H9 (cell line): ENCODE results near the gene CMTM4. TPM values are rescaled to one million over a fixed set of nuclear protein-coding genes. Genes with fewer than 3 reads are reported as not detected.

Experiments
- DNase-seq: peaks from one replicate; pipeline ENCODE4 v3.0.0-alpha.2; 2017
- H2AFZ ChIP-seq: one replicate; pipeline ENCODE4 v1.6.1; 2013; ENCODE audit warnings: mild to moderate bottlenecking, low read length, control low read depth, moderate library complexity
- H2AK5ac ChIP-seq: 2 replicates; pipeline ENCODE4 v1.6.1; 2013; ENCODE audit warnings: low read length, control low read depth, mixed read lengths; ENCODE audit not compliant: insufficient read length
- H2BK120ac ChIP-seq: one replicate; pipeline ENCODE4 v1.6.1; 2013; ENCODE audit warnings: low read depth, mild to moderate bottlenecking, low read length, control low read depth, inconsistent platforms; ENCODE audit not compliant: poor library complexity, severe bottlenecking
- H2BK12ac ChIP-seq: 2 replicates; pipeline ENCODE4 v1.6.1; 2013; ENCODE audit warnings: low read length, control low read depth, mixed read lengths, low read depth; ENCODE audit not compliant: insufficient read length
- H2BK15ac ChIP-seq: 2 replicates; pipeline ENCODE4 v1.6.1; 2013; ENCODE audit warnings: low read depth, low read length, control low read depth
- H2BK20ac ChIP-seq: one replicate; pipeline ENCODE4 v1.6.1; 2013; ENCODE audit warnings: low read depth, mild to moderate bottlenecking, low read length, control low read depth, inconsistent platforms; ENCODE audit not compliant: poor library complexity, severe bottlenecking
- H2BK5ac ChIP-seq: 2 replicates; pipeline ENCODE4 v1.6.1; 2013; ENCODE audit warnings: low read length, control low read depth, mixed read lengths; ENCODE audit not compliant: insufficient read length
- H3K14ac ChIP-seq: 2 replicates; pipeline ENCODE4 v1.6.1; 2013; ENCODE audit warnings: low read length, control low read depth; ENCODE audit not compliant: insufficient read depth
- H3K18ac ChIP-seq: 2 replicates; pipeline ENCODE4 v1.6.1; 2013; ENCODE audit warnings: low read depth, mild to moderate bottlenecking, mixed read lengths, low read length, control low read depth; ENCODE audit not compliant: insufficient read length
- H3K23ac ChIP-seq: 2 replicates; pipeline ENCODE4 v1.6.1; 2013; ENCODE audit warnings: low read length, control low read depth, mixed read lengths, low read depth; ENCODE audit not compliant: insufficient read length
- H3K23me2 ChIP-seq: 2 replicates; pipeline ENCODE4 v1.6.1; 2013; ENCODE audit warnings: low read depth, mild to moderate bottlenecking, mixed read lengths, low read length, control low read depth; ENCODE audit not compliant: insufficient read length, poor library complexity, severe bottlenecking
- H3K27ac ChIP-seq: 2 replicates; pipeline ENCODE4 v1.5.1; 2013; ENCODE audit warnings: low read length, control low read depth, mixed read lengths, low read depth; ENCODE audit not compliant: insufficient read length
- H3K27me3 ChIP-seq: 2 replicates; pipeline ENCODE4 v1.6.1; 2013; ENCODE audit warnings: low read length, control low read depth, inconsistent platforms; ENCODE audit not compliant: insufficient read depth
- H3K4ac ChIP-seq: 2 replicates; pipeline ENCODE4 v1.6.1; 2013; ENCODE audit warnings: low read depth, mild to moderate bottlenecking, control low read depth, inconsistent platforms, low read length, moderate library complexity
- H3K4me1 ChIP-seq: 2 replicates; pipeline ENCODE4 v1.6.1; 2013; ENCODE audit warnings: low read length, control low read depth, inconsistent platforms; ENCODE audit not compliant: insufficient read depth
- H3K4me2 ChIP-seq: 2 replicates; pipeline ENCODE4 v1.6.1; 2013; ENCODE audit warnings: low read length, control low read depth, mixed read lengths; ENCODE audit not compliant: insufficient read length, insufficient read depth
- H3K56ac ChIP-seq: 2 replicates; pipeline ENCODE4 v1.6.1; 2013; ENCODE audit warnings: low read depth, mild to moderate bottlenecking, mixed read lengths, low read length, control low read depth; ENCODE audit not compliant: insufficient read length
- H3K79me1 ChIP-seq: 2 replicates; pipeline ENCODE4 v1.6.1; 2013; ENCODE audit warnings: low read depth, mild to moderate bottlenecking, moderate library complexity, low read length, control low read depth, inconsistent platforms; ENCODE audit not compliant: insufficient read depth, poor library complexity, severe bottlenecking
- H3K79me2 ChIP-seq: 2 replicates; pipeline ENCODE4 v1.6.1; 2013; ENCODE audit warnings: low read length, control low read depth, inconsistent platforms; ENCODE audit not compliant: insufficient read depth
- H3K9ac ChIP-seq: 2 replicates; pipeline ENCODE4 v1.6.1; 2013; ENCODE audit warnings: low read length, control low read depth, mixed read lengths; ENCODE audit not compliant: insufficient read length; ENCODE audit errors: extremely low read depth
- H3K9me3 ChIP-seq: one replicate; pipeline ENCODE4 v1.6.1; 2013; ENCODE audit warnings: low read depth, low read length, inconsistent platforms; ENCODE audit not compliant: control insufficient read depth
- H3T11ph ChIP-seq: one replicate; pipeline ENCODE4 v1.6.1; 2013; ENCODE audit warnings: mild to moderate bottlenecking, low read length, control low read depth, inconsistent platforms
- H4K20me1 ChIP-seq: one replicate; pipeline ENCODE4 v1.6.1; 2013; ENCODE audit not compliant: control insufficient read depth, insufficient read length, insufficient read depth
- H4K5ac ChIP-seq: 2 replicates; pipeline ENCODE4 v1.6.1; 2013; ENCODE audit warnings: low read depth, mild to moderate bottlenecking, mixed read lengths, low read length, control low read depth; ENCODE audit not compliant: insufficient read length
- H4K8ac ChIP-seq: replicated peaks from 2 replicates; pipeline ENCODE4 v1.6.1; 2013; ENCODE audit warnings: low read length, control low read depth, mixed read lengths, low read depth; ENCODE audit not compliant: insufficient read length
- H4K91ac ChIP-seq: 2 replicates; pipeline ENCODE4 v1.6.1; 2013; ENCODE audit warnings: low read depth, mild to moderate bottlenecking, moderate library complexity, mixed read lengths, low read length, control low read depth; ENCODE audit not compliant: insufficient read length
- H3K27ac Mint-ChIP-seq, 3 experiments: 2 replicates in 2 of 3; 3 replicates in 1 of 3; pipeline ENCODE4 v1.8.0; 2020 to 2021; ENCODE audit warnings: mixed read lengths in 3 of 3, mild to moderate bottlenecking in 1 of 3, moderate library complexity in 1 of 3
- H3K27me3 Mint-ChIP-seq: 2 replicates; pipeline ENCODE4 v1.8.0; 2021; ENCODE audit warnings: low read depth, mild to moderate bottlenecking, moderate library complexity, mixed read lengths
- H3K36me3 Mint-ChIP-seq, 3 experiments: 2 replicates in 2 of 3; 3 replicates in 1 of 3; pipeline ENCODE4 v1.8.0; 2020 to 2021; ENCODE audit warnings: low read depth in 3 of 3, mixed read lengths in 3 of 3; ENCODE audit not compliant: insufficient read depth in 1 of 3
- H3K4me1 Mint-ChIP-seq, 2 experiments: 2 replicates each; pipeline ENCODE4 v1.8.0; 2020; ENCODE audit warnings: mixed read lengths in 2 of 2
- H3K4me3 Mint-ChIP-seq, 2 experiments: 2 replicates in 1 of 2; 3 replicates in 1 of 2; pipeline ENCODE4 v1.8.0; 2020 to 2021; ENCODE audit warnings: mild to moderate bottlenecking in 2 of 2, mixed read lengths in 2 of 2, moderate library complexity in 1 of 2
- H3K9me3 Mint-ChIP-seq, 2 experiments: 2 replicates in 1 of 2; 3 replicates in 1 of 2; pipeline ENCODE4 v1.8.0; 2020; ENCODE audit warnings: mild to moderate bottlenecking in 2 of 2, mixed read lengths in 2 of 2, moderate library complexity in 1 of 2
- WGBS: extraction: QIAGEN DNeasy Blood & Tissue Kit; methylation state at CpG from one replicate; pipeline ENCODE4 v1.1.7; 2013; ENCODE audit warnings: missing lambda C conversion rate, low lambda C conversion rate, mixed read lengths; ENCODE audit not compliant: insufficient read length; ENCODE audit errors: extremely low coverage; 5-methylcytosine and 5-hydroxymethylcytosine counted together
- total RNA-seq: library from RNA; stranded (reverse); gene quantifications from 2 replicates; pipeline ENCODE4 v1.2.1, GENCODE V29; 2021
- TF ChIP-seq, protein P1 (sequence below): fragments of 200-600 bp; sonication (generic); conservative IDR thresholded peaks from 3 replicates; pipeline ENCODE4 v1.8.0; 2021; ENCODE audit warnings: antibody characterized with exemption, mild to moderate bottlenecking

CMTM4 gene
- total RNA-seq, 1 experiment from 2014 or later, result 40.5 TPM

DNA sequence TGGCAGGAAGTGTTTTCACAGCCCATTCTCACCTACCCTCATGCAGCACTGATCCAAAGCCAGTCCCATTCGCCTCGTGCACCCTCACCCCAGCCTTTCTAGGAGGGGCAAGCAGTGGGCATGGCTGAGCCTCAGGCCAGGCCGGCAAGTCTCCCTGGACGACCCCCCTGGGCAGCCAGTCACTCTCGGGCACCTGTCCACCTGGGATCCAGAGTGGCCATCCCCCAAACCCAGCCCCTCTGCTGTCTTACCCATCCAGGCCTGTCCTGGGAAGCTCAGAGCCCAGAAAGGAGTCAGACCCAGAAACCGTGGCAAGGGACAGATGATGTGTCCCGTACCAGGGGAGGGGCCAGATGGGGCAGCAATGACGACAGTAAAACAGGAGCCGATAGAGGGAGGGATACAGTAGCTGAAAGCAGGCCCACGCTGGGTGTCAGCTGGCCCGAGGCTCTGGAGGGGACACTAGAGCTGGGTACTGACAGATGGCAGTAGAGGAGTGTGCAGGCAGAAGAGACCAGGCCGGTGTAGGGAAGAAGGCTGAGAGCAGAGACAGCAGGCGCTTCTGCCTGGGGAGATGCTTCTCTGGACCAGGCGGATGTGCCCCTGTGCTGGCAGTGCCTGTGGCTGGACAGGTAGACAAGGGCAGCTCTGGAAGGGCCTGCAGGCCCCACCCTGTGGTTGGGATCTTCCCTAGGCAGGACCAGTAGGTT, 86.3 kb downstream of the CMTM4 start:
- TF ChIP-seq, protein P1, sequence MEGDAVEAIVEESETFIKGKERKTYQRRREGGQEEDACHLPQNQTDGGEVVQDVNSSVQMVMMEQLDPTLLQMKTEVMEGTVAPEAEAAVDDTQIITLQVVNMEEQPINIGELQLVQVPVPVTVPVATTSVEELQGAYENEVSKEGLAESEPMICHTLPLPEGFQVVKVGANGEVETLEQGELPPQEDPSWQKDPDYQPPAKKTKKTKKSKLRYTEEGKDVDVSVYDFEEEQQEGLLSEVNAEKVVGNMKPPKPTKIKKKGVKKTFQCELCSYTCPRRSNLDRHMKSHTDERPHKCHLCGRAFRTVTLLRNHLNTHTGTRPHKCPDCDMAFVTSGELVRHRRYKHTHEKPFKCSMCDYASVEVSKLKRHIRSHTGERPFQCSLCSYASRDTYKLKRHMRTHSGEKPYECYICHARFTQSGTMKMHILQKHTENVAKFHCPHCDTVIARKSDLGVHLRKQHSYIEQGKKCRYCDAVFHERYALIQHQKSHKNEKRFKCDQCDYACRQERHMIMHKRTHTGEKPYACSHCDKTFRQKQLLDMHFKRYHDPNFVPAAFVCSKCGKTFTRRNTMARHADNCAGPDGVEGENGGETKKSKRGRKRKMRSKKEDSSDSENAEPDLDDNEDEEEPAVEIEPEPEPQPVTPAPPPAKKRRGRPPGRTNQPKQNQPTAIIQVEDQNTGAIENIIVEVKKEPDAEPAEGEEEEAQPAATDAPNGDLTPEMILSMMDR, result no peak
- H3K14ac ChIP-seq, result no peak overlapping the region
- H2BK120ac ChIP-seq, result no peak overlapping the region
- Mint-ChIP-seq H3K4me1 (peaks cover 16 to 29% of the 10 kb centered on the region in 2 experiments), H3K27ac (no peak overlapping the region), H3K36me3 (peaks cover 39 to 65% (median 56%) of the 10 kb centered on the region in 3 experiments), H3K9me3 (no peaks in the 10 kb centered on the region; a peak in 1 of 5 replicates), H3K27me3 (peaks cover 2% of the 10 kb centered on the region), H3K4me3 (no peak overlapping the region)
- H3K79me2 ChIP-seq, result no peaks in the 10 kb centered on the region
- H3K9me3 ChIP-seq, result no peaks in the 10 kb centered on the region
- H4K20me1 ChIP-seq, result no peaks in the 10 kb centered on the region
- peaks cover 3% of the 10 kb centered on the region for H3K23me2 ChIP-seq
- H2BK20ac ChIP-seq, result no peak overlapping the region
- no peak overlapping the region for H3T11ph ChIP-seq
- H3K4me1 ChIP-seq, result no peaks in the 10 kb centered on the region
- no peak overlapping the region for H3K4me2 ChIP-seq
- no peak overlapping the region for H4K8ac ChIP-seq
- H2BK12ac ChIP-seq, result no peak overlapping the region
- H2AK5ac ChIP-seq, result no peak overlapping the region
- H3K27me3 ChIP-seq, result no peaks in the 10 kb centered on the region
- H3K23ac ChIP-seq, result no peak overlapping the region
- H3K56ac ChIP-seq, result no peak overlapping the region
- H3K9ac ChIP-seq, result no peak overlapping the region
- WGBS, result no CpG with 5 or more reads among the region's 14 CpGs
- no peak overlapping the region for H3K18ac ChIP-seq
- DNase-seq, result no peak
- no peak overlapping the region for H3K27ac ChIP-seq
- H4K91ac ChIP-seq, result no peak overlapping the region
- no peak overlapping the region for H4K5ac ChIP-seq
- H3K4ac ChIP-seq, result no peak overlapping the region
- no peak overlapping the region for H2AFZ ChIP-seq
- H3K79me1 ChIP-seq, result no peaks in the 10 kb centered on the region
- H2BK15ac ChIP-seq, result no peak overlapping the region
- H2BK5ac ChIP-seq, result no peak overlapping the region
